Astrocyte (in vitro differentiated cells and primary cell): ENCODE results near the gene RHBDL3. TPM values are rescaled to one million over a fixed set of nuclear protein-coding genes. Genes with fewer than 3 reads are reported as not detected.

Source experiments
- DNase-seq: peaks from one replicate; pipeline ENCODE4 v3.0.0-alpha.2; 2010; ENCODE audit warnings: low read depth
- FAIRE-seq: peaks from 2 replicates; lab custom pipeline; 2011; peaks lifted over from hg19 to GRCh38; lab: Jason Lieb, UNC
- H2AFZ ChIP-seq: 2 replicates; pipeline ENCODE4 v1.6.0; 2012; ENCODE audit warnings: low read depth, low read length, inconsistent platforms
- H3K27ac ChIP-seq: 2 replicates; pipeline ENCODE4 v1.5.1; 2011; ENCODE audit warnings: low read depth, low read length, inconsistent platforms
- H3K27me3 ChIP-seq: 2 replicates; pipeline ENCODE4 v1.6.0; 2011; ENCODE audit warnings: low read length, inconsistent platforms; ENCODE audit not compliant: insufficient read depth
- H3K36me3 ChIP-seq: 2 replicates; pipeline ENCODE4 v1.5.1; 2011; ENCODE audit warnings: low read length, inconsistent platforms; ENCODE audit not compliant: insufficient read depth
- H3K4me1 ChIP-seq: 2 replicates; pipeline ENCODE4 v1.5.1; 2011; ENCODE audit warnings: low read length, inconsistent platforms; ENCODE audit not compliant: insufficient read depth
- H3K4me2 ChIP-seq: 2 replicates; pipeline ENCODE4 v1.6.0; 2012; ENCODE audit warnings: low read length, inconsistent platforms
- H3K4me3 ChIP-seq: 2 replicates; pipeline ENCODE4 v1.5.1; 2011; ENCODE audit warnings: low read depth, mild to moderate bottlenecking, low read length, inconsistent platforms; ENCODE audit not compliant: insufficient read depth
- H3K79me2 ChIP-seq: 2 replicates; pipeline ENCODE4 v1.6.0; 2012; ENCODE audit warnings: mild to moderate bottlenecking, low read length, inconsistent platforms; ENCODE audit not compliant: insufficient read depth
- H3K9ac ChIP-seq: 2 replicates; pipeline ENCODE4 v1.6.0; 2012; ENCODE audit warnings: mild to moderate bottlenecking, low read length, inconsistent platforms
- H3K9me3 ChIP-seq: 2 replicates; pipeline ENCODE4 v1.5.1; 2012; ENCODE audit warnings: low read depth, mild to moderate bottlenecking, low read length, inconsistent platforms; ENCODE audit not compliant: insufficient read depth
- H4K20me1 ChIP-seq: 2 replicates; pipeline ENCODE4 v1.6.0; 2012; ENCODE audit warnings: low read length, inconsistent platforms; ENCODE audit not compliant: insufficient read depth
- H3K27ac Mint-ChIP-seq: one replicate; pipeline ENCODE4 v1.8.0; 2021; ENCODE audit warnings: mild to moderate bottlenecking, mixed read lengths; ENCODE audit not compliant: unreplicated experiment
- H3K27me3 Mint-ChIP-seq: one replicate; pipeline ENCODE4 v1.8.0; 2021; ENCODE audit warnings: low read depth, mixed read lengths; ENCODE audit not compliant: unreplicated experiment
- H3K36me3 Mint-ChIP-seq: one replicate; pipeline ENCODE4 v1.8.0; 2021; ENCODE audit warnings: low read depth, mixed read lengths; ENCODE audit not compliant: unreplicated experiment
- H3K4me1 Mint-ChIP-seq: one replicate; pipeline ENCODE4 v1.8.0; 2021; ENCODE audit warnings: low read depth, mixed read lengths; ENCODE audit not compliant: unreplicated experiment
- H3K4me3 Mint-ChIP-seq: one replicate; pipeline ENCODE4 v1.8.0; 2021; ENCODE audit warnings: mild to moderate bottlenecking, moderate library complexity, mixed read lengths; ENCODE audit not compliant: unreplicated experiment
- H3K9me3 Mint-ChIP-seq: one replicate; pipeline ENCODE4 v1.8.0; 2021; ENCODE audit warnings: mild to moderate bottlenecking, mixed read lengths; ENCODE audit not compliant: unreplicated experiment
- CTCF ChIP-seq: IDR thresholded peaks from 2 replicates; pipeline ENCODE4 v1.5.1; 2011; ENCODE audit warnings: low read depth, mild to moderate bottlenecking, inconsistent platforms, low read length, moderate library complexity; ENCODE audit not compliant: insufficient read depth
- EZH2 ChIP-seq: IDR thresholded peaks from 2 replicates; pipeline ENCODE4 v1.6.1; 2012; ENCODE audit warnings: mild to moderate bottlenecking, low read length, inconsistent platforms; ENCODE audit not compliant: insufficient read depth
- microRNA-seq: library from miRNA; unstranded; fragments of <30 nt; microRNA quantifications from one replicate; pipeline ENCODE4 v1.2.0, GENCODE V29; 2020
- total RNA-seq: library from RNA; stranded (reverse); gene quantifications from 2 replicates; pipeline ENCODE4 v1.2.1, GENCODE V29; 2021

Gene RHBDL3
- total RNA-seq, 1 donor from 2014 or later = 1.4 TPM

- no peaks in the 10 kb centered on the region for H3K27me3 Mint-ChIP-seq
- no peaks in the 10 kb centered on the region for H3K9me3 Mint-ChIP-seq
Measured at GRCh38 chr17:32357615-32358014, 92.0 kb downstream of the RHBDL3 start.

DNA sequence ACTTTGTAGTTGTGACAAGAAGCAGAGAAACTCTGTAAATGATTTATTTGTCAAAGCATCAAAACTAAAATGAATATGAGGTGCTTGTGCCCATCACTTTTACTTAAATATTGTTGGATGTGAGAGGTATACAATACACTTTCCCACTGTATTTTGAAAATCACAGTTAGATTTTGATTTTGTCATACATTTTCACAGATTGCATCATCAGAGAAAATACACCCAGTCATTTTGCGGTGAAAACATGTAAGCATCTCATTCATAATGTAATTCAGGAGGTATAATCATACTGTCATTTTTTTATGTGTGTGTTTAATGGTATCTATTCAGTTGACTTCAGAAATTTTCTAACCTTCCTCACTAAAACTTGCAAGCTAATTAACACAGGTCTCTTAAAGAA lies 95.6 kb downstream of the RHBDL3 start:
- no peak overlapping the region for H3K4me3 Mint-ChIP-seq
- no peak overlapping the region for H3K4me3 ChIP-seq
- peaks cover 78% of the 10 kb centered on the region for H3K36me3 ChIP-seq
- H4K20me1 ChIP-seq = peaks cover 91% of the 10 kb centered on the region
- peaks cover 11% of the 10 kb centered on the region for H3K4me1 Mint-ChIP-seq
- H3K27ac Mint-ChIP-seq = no peak overlapping the region
- H3K79me2 ChIP-seq = peaks cover 97% of the 10 kb centered on the region
- no peak for TF ChIP-seq CTCF
- TF ChIP-seq EZH2 = no peak
- no peaks in the 10 kb centered on the region for H3K9me3 Mint-ChIP-seq
- DNase-seq = no peak
- no peak overlapping the region for H3K27ac ChIP-seq
- no peak overlapping the region for H3K9ac ChIP-seq
- H3K27me3 Mint-ChIP-seq = no peaks in the 10 kb centered on the region
- H3K36me3 Mint-ChIP-seq = peaks cover 16% of the 10 kb centered on the region
- H3K27me3 ChIP-seq = no peaks in the 10 kb centered on the region
- H2AFZ ChIP-seq = no peak overlapping the region
- H3K4me2 ChIP-seq = no peak overlapping the region
- no peaks in the 10 kb centered on the region for H3K4me1 ChIP-seq
- FAIRE-seq = no peak
- no peaks in the 10 kb centered on the region for H3K9me3 ChIP-seq

More at GRCh38 chr17:32357615-32358014, 92.0 kb downstream of the RHBDL3 start:
- Histone ChIP-seq H3K4me3 (no peak overlapping the region), H3K27ac (no peak overlapping the region), H3K27me3 (no peaks in the 10 kb centered on the region), H3K4me1 (peaks cover 15% of the 10 kb centered on the region), H3K36me3 (peaks cover 72% of the 10 kb centered on the region), H3K9me3 (no peaks in the 10 kb centered on the region), H3K9ac (no peak overlapping the region), H3K79me2 (peaks cover 98% of the 10 kb centered on the region), H3K4me2 (no peak overlapping the region), H4K20me1 (peaks cover 93% of the 10 kb centered on the region), H2AFZ (no peak overlapping the region)
- peaks cover 11% of the 10 kb centered on the region for H3K36me3 Mint-ChIP-seq
- H3K4me1 Mint-ChIP-seq = peaks cover 17% of the 10 kb centered on the region
- H3K27ac Mint-ChIP-seq = no peak overlapping the region
- H3K4me3 Mint-ChIP-seq = no peak overlapping the region
- TF ChIP-seq EZH2 (no peak), CTCF (no peak)
- no peak for FAIRE-seq
- no peak for DNase-seq

- FAIRE-seq = no peak
- Mint-ChIP-seq H3K36me3 (peaks cover 28% of the 10 kb centered on the region), H3K27ac (no peak overlapping the region), H3K27me3 (no peaks in the 10 kb centered on the region), H3K4me3 (no peak overlapping the region), H3K4me1 (peaks cover 4% of the 10 kb centered on the region), H3K9me3 (no peaks in the 10 kb centered on the region)
- Histone ChIP-seq H3K4me3 (no peak overlapping the region), H3K4me1 (no peaks in the 10 kb centered on the region), H3K9me3 (no peaks in the 10 kb centered on the region), H3K27ac (no peak overlapping the region), H3K27me3 (no peaks in the 10 kb centered on the region), H3K36me3 (peaks cover 74% of the 10 kb centered on the region), H3K9ac (no peak overlapping the region), H2AFZ (no peak overlapping the region), H4K20me1 (peaks cover 86% of the 10 kb centered on the region), H3K4me2 (no peak overlapping the region), H3K79me2 (peaks cover 96% of the 10 kb centered on the region)
- TF ChIP-seq CTCF (no peak), EZH2 (no peak)
- DNase-seq = no peak
Measured at GRCh38 chr17:32370426-32370825, 104.8 kb downstream of the RHBDL3 start.

Small RNA genes within 50 kb of the gene (microRNA-seq; reads per million reads assigned to microRNA genes)
- not detected for gene MIR632

Other genes starting within 250 kb of the RHBDL3 start
- gene RHOT1, start 123.3 kb upstream of the RHBDL3 start, total RNA-seq = 20.1 and 20.9 TPM in 2 replicates
- gene C17orf75, start 76.3 kb downstream of the RHBDL3 start, total RNA-seq = 15.3 and 16.2 TPM in 2 replicates
- gene ZNF207, start 84.3 kb downstream of the RHBDL3 start, total RNA-seq = 148 and 168 TPM in 2 replicates
- 118 and 129 TPM in 2 replicates for gene PSMD11, start 178.7 kb downstream of the RHBDL3 start, total RNA-seq
- 7.2 and 7.6 TPM in 2 replicates for gene CDK5R1, start 221.2 kb downstream of the RHBDL3 start, total RNA-seq